IPS-18c (cell line): ENCODE results near the gene VDAC2.

Source experiments
- H3K4me3 ChIP-seq: 2 replicates; pipeline ENCODE4 v1.7.0; 2013; ENCODE audit warnings: low read depth, mild to moderate bottlenecking, low read length, moderate library complexity; ENCODE audit not compliant: insufficient read depth
- H3K9me3 ChIP-seq: one replicate; pipeline ENCODE4 v1.6.1; 2013; ENCODE audit warnings: mild to moderate bottlenecking, low read length, moderate library complexity; ENCODE audit not compliant: control insufficient read depth, insufficient read depth

The VDAC2 gene

DNA sequence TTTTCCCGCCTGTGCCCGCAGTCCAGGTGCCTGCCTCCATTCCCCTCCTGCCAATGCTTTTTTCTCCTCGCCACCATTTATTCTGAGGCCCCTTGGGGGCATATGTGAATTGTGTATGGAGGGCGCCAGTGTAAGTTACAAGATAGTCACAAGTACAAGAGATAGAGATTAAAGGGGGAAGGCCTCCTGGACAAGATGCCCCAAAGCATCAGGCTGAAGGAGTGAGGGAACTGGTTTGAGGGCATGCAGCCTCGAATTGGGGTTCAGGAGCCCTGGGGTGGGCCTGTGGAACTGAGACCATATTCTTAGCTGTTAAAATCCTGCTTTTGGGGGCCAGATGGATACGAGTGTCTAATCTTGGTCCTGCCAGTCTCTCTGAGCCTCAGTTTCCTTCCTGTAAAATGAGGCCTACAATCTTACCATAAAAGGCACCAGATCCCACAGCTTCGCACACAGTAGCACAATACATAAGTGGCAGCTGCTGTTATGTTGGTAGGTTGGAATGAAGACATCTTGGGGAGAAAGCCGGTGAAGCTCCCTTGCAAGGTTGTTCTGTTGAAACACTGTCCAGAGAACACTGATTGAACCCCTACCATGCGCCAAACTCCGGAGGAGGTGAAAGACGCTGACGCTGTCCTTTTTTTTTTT, 25.7 kb downstream of the VDAC2 start:
- Histone ChIP-seq H3K9me3 (no peaks in the 10 kb centered on the region), H3K4me3 (no peak overlapping the region)

GRCh38 chr10:75238182-75239095, 27.8 kb downstream of the VDAC2 start:
- Histone ChIP-seq H3K9me3 (peaks cover 2% of the 10 kb centered on the region), H3K4me3 (no peak overlapping the region)

GRCh38 chr10:75239096-75239790, 28.6 kb downstream of the VDAC2 start:
- no peak overlapping the region for H3K4me3 ChIP-seq
- H3K9me3 ChIP-seq = peaks cover 2% of the 10 kb centered on the region

- peaks cover 2% of the 10 kb centered on the region for H3K9me3 ChIP-seq
Measured at GRCh38 chr10:75240329-75241076, 29.9 kb downstream of the VDAC2 start.

GRCh38 chr10:75243426-75243825, 32.8 kb downstream of the VDAC2 start:
- peaks cover 2% of the 10 kb centered on the region for H3K9me3 ChIP-seq

More at GRCh38 chr10:75240329-75241076, 29.9 kb downstream of the VDAC2 start:
- no peak overlapping the region for H3K4me3 ChIP-seq

GRCh38 chr10:75244487-75245353, 34.1 kb downstream of the VDAC2 start:
- no peak overlapping the region for H3K4me3 ChIP-seq
- H3K9me3 ChIP-seq = peaks cover 2% of the 10 kb centered on the region

More at GRCh38 chr10:75243426-75243825, 32.8 kb downstream of the VDAC2 start:
- no peak overlapping the region for H3K4me3 ChIP-seq

GRCh38 chr10:75245354-75246250, 35.0 kb downstream of the VDAC2 start:
- H3K4me3 ChIP-seq = no peak overlapping the region

GRCh38 chr10:75246506-75246905, 35.9 kb downstream of the VDAC2 start:
- no peak overlapping the region for H3K4me3 ChIP-seq
- H3K9me3 ChIP-seq = peaks cover 2% of the 10 kb centered on the region

More at GRCh38 chr10:75245354-75246250, 35.0 kb downstream of the VDAC2 start:
- H3K9me3 ChIP-seq = peaks cover 2% of the 10 kb centered on the region

GRCh38 chr10:75247797-75248196, 37.2 kb downstream of the VDAC2 start:
- no peaks in the 10 kb centered on the region for H3K9me3 ChIP-seq

DNA sequence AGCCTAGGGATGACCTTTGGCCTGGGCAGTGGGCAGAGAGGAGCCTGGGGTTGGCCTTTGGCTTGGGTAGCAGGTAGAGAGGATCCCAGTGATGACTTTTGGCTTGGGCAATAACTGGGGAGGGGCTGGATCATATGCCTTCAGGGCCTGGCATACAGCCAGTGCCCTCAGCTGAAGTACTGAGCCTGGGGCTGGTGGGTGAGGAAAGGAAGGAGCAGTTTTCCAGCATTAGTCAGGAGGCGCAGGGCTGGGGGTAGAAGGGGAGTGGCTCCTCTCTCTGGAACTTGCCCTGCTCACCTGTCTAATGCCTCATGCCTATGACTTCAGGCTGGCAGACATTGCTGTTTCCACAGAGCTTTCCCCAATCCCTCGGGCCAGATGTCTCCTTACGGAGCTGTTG, 40.3 kb downstream of the VDAC2 start:
- H3K9me3 ChIP-seq = peaks cover 7% of the 10 kb centered on the region
- H3K4me3 ChIP-seq = no peak overlapping the region

More at GRCh38 chr10:75247797-75248196, 37.2 kb downstream of the VDAC2 start:
- no peak overlapping the region for H3K4me3 ChIP-seq

GRCh38 chr10:75253281-75254220, 43.0 kb downstream of the VDAC2 start:
- H3K9me3 ChIP-seq = peaks cover 7% of the 10 kb centered on the region
- H3K4me3 ChIP-seq = no peak overlapping the region

GRCh38 chr10:75254739-75255138, 44.1 kb downstream of the VDAC2 start:
- H3K9me3 ChIP-seq = peaks cover 7% of the 10 kb centered on the region
- no peak overlapping the region for H3K4me3 ChIP-seq

- no peaks in the 10 kb centered on the region for H3K9me3 ChIP-seq
- H3K4me3 ChIP-seq = no peak overlapping the region
Measured at GRCh38 chr10:75260990-75261389, 50.4 kb downstream of the VDAC2 start.
